Measurements from ENCODE around the gene GRIP1. TPM values are rescaled to one million over a fixed set of nuclear protein-coding genes. Genes with fewer than 3 reads are reported as not detected.

GRIP1 gene
- total and polyA plus RNA-seq, 10 of the 15 experiments (the other 5 are each of a cell fraction or from before 2014, with no cell fraction given): 0.05 to 0.85 (median 0.50) TPM; not detected in 7

DNA sequence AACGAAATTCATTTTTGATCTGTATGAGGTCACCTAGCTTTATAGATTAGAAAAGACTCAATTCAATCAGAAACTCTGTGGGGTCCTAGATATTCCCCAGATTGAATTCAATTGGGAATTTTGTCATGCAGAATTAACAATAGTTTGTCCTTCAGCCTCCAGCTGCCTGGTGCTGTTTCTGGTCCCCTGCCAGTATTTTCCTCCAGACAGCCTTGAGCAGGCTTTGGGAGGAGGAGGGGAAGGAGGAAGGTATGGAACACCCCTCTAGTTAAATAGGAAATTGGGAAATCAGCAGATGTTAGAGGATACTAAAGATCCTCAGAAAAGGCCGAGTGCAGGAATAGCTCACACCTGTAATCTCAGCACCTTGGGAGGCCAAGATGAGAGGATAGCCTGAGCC is 10.6 kb downstream of the GRIP1 start (continued):
- TF ChIP-seq, protein P1, sequence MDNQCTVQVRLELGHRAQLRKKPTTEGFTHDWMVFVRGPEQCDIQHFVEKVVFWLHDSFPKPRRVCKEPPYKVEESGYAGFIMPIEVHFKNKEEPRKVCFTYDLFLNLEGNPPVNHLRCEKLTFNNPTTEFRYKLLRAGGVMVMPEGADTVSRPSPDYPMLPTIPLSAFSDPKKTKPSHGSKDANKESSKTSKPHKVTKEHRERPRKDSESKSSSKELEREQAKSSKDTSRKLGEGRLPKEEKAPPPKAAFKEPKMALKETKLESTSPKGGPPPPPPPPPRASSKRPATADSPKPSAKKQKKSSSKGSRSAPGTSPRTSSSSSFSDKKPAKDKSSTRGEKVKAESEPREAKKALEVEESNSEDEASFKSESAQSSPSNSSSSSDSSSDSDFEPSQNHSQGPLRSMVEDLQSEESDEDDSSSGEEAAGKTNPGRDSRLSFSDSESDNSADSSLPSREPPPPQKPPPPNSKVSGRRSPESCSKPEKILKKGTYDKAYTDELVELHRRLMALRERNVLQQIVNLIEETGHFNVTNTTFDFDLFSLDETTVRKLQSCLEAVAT (IDR thresholded peaks at IDR 0.05): no peak

DNA sequence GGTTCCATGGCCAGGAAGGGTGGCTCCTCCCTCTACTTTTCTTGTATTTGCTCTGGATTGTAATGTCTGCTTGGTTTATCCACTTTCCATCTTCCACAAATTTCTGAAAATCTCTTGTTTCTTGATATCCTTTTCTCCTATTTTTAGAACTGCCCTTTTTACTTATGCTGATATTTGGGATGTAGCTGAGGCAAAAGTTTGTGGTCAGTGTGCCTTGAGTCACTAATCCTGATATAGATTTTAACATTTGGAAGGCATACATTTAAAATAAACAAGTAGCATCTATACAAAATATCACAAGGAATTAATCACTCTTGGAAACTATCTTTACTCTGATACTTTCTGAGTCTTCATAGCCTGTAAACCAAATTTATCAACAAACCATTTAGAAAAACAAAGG is 11.0 kb downstream of the GRIP1 start:
- RAD21 ChIA-PET (ENCODE audit: unreplicated experiment): no interaction called here
- no peak overlapping the region for H3K4me3 ChIP-seq
- no peak overlapping the region for H2AFZ ChIP-seq (ENCODE audit: control insufficient read depth, low read depth, low read length)
- H3K27ac ChIP-seq (ENCODE audit: control insufficient read depth, insufficient read depth): no peak overlapping the region
- no peak for FAIRE-seq
- no peaks in the 10 kb centered on the region for H3K36me3 ChIP-seq (ENCODE audit: control insufficient read depth in 2 of 2, insufficient read depth in 2 of 2, low read length in 1 of 2)
- intact Hi-C loops (cut with micrococcal nuclease; ENCODE audit: unreplicated experiment) (no loop called here), in situ Hi-C loops (cut with MboI) (no loop called here)
- H3K9ac ChIP-seq (ENCODE audit: control insufficient read depth, insufficient read depth, low read length): no peak overlapping the region
- H3K4me2 ChIP-seq (ENCODE audit: control insufficient read depth, insufficient read depth): no peak overlapping the region
- no peak for DNase-seq (ENCODE audit: low read depth, low spot score)
- no TSS peak for BruUV-seq (replicated peaks)
- POLR2A ChIA-PET: no interaction called here
- H3K4me1 ChIP-seq (ENCODE audit: control insufficient read depth, insufficient read depth, low read length): no peaks in the 10 kb centered on the region
- no peaks in the 10 kb centered on the region for H3K27me3 ChIP-seq (replicated peaks in 1 of 2; ENCODE audit: control insufficient read depth in 2 of 2, insufficient read depth in 2 of 2, low read length in 1 of 2)
- no peaks in the 10 kb centered on the region for H3K79me2 ChIP-seq (ENCODE audit: control insufficient read depth, insufficient read depth, low read length)
- ATAC-seq: no peak
- SMC1A ChIA-PET (ENCODE audit: uncharacterized antibody, unreplicated experiment): no interaction called here
- CTCF ChIA-PET: no interaction called here
- H4K20me1 ChIP-seq (ENCODE audit: control insufficient read depth, insufficient read depth): no peaks in the 10 kb centered on the region
- no peaks in the 10 kb centered on the region for H3K9me3 ChIP-seq (replicated peaks; ENCODE audit: control insufficient read depth, insufficient read depth, low read length)
- no peak for TF ChIP-seq POLR2AphosphoS2 (IDR thresholded peaks at IDR 0.05; ENCODE audit: low read depth, low read length)
- TF ChIP-seq MYB (IDR thresholded peaks at IDR 0.05; ENCODE audit: borderline replicate concordance, low read depth, low read length): no peak
- TF ChIP-seq FOS (IDR thresholded peaks at IDR 0.05; ENCODE audit: borderline replicate concordance, extremely low read depth, insufficient read length): no peak
- TF ChIP-seq GATAD2B (conservative IDR thresholded peaks at IDR 0.05; ENCODE audit: low read depth): no peak
- TF ChIP-seq, protein P2, sequence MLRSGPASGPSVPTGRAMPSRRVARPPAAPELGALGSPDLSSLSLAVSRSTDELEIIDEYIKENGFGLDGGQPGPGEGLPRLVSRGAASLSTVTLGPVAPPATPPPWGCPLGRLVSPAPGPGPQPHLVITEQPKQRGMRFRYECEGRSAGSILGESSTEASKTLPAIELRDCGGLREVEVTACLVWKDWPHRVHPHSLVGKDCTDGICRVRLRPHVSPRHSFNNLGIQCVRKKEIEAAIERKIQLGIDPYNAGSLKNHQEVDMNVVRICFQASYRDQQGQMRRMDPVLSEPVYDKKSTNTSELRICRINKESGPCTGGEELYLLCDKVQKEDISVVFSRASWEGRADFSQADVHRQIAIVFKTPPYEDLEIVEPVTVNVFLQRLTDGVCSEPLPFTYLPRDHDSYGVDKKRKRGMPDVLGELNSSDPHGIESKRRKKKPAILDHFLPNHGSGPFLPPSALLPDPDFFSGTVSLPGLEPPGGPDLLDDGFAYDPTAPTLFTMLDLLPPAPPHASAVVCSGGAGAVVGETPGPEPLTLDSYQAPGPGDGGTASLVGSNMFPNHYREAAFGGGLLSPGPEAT (IDR thresholded peaks at IDR 0.05; ENCODE audit: low read depth): no peak
- TF ChIP-seq PAX8 (IDR thresholded peaks at IDR 0.05): no peak
- TF ChIP-seq, protein P3, sequence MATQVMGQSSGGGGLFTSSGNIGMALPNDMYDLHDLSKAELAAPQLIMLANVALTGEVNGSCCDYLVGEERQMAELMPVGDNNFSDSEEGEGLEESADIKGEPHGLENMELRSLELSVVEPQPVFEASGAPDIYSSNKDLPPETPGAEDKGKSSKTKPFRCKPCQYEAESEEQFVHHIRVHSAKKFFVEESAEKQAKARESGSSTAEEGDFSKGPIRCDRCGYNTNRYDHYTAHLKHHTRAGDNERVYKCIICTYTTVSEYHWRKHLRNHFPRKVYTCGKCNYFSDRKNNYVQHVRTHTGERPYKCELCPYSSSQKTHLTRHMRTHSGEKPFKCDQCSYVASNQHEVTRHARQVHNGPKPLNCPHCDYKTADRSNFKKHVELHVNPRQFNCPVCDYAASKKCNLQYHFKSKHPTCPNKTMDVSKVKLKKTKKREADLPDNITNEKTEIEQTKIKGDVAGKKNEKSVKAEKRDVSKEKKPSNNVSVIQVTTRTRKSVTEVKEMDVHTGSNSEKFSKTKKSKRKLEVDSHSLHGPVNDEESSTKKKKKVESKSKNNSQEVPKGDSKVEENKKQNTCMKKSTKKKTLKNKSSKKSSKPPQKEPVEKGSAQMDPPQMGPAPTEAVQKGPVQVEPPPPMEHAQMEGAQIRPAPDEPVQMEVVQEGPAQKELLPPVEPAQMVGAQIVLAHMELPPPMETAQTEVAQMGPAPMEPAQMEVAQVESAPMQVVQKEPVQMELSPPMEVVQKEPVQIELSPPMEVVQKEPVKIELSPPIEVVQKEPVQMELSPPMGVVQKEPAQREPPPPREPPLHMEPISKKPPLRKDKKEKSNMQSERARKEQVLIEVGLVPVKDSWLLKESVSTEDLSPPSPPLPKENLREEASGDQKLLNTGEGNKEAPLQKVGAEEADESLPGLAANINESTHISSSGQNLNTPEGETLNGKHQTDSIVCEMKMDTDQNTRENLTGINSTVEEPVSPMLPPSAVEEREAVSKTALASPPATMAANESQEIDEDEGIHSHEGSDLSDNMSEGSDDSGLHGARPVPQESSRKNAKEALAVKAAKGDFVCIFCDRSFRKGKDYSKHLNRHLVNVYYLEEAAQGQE (IDR thresholded peaks at IDR 0.05; ENCODE audit: low read depth, low read length): no peak
- TF ChIP-seq, protein P4, sequence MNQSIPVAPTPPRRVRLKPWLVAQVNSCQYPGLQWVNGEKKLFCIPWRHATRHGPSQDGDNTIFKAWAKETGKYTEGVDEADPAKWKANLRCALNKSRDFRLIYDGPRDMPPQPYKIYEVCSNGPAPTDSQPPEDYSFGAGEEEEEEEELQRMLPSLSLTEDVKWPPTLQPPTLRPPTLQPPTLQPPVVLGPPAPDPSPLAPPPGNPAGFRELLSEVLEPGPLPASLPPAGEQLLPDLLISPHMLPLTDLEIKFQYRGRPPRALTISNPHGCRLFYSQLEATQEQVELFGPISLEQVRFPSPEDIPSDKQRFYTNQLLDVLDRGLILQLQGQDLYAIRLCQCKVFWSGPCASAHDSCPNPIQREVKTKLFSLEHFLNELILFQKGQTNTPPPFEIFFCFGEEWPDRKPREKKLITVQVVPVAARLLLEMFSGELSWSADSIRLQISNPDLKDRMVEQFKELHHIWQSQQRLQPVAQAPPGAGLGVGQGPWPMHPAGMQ (IDR thresholded peaks at IDR 0.05; ENCODE audit: borderline replicate concordance): no peak
- TF ChIP-seq, protein P5, sequence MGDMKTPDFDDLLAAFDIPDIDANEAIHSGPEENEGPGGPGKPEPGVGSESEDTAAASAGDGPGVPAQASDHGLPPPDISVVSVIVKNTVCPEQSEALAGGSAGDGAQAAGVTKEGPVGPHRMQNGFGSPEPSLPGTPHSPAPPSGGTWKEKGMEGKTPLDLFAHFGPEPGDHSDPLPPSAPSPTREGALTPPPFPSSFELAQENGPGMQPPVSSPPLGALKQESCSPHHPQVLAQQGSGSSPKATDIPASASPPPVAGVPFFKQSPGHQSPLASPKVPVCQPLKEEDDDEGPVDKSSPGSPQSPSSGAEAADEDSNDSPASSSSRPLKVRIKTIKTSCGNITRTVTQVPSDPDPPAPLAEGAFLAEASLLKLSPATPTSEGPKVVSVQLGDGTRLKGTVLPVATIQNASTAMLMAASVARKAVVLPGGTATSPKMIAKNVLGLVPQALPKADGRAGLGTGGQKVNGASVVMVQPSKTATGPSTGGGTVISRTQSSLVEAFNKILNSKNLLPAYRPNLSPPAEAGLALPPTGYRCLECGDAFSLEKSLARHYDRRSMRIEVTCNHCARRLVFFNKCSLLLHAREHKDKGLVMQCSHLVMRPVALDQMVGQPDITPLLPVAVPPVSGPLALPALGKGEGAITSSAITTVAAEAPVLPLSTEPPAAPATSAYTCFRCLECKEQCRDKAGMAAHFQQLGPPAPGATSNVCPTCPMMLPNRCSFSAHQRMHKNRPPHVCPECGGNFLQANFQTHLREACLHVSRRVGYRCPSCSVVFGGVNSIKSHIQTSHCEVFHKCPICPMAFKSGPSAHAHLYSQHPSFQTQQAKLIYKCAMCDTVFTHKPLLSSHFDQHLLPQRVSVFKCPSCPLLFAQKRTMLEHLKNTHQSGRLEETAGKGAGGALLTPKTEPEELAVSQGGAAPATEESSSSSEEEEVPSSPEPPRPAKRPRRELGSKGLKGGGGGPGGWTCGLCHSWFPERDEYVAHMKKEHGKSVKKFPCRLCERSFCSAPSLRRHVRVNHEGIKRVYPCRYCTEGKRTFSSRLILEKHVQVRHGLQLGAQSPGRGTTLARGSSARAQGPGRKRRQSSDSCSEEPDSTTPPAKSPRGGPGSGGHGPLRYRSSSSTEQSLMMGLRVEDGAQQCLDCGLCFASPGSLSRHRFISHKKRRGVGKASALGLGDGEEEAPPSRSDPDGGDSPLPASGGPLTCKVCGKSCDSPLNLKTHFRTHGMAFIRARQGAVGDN (IDR thresholded peaks at IDR 0.05): no peak
- no peak for TF ChIP-seq SREBF2 (IDR thresholded peaks at IDR 0.05; ENCODE audit: low read length)

Data from GM12878 (cell line).